Measurements from ENCODE around the gene ZAP70.

DNA sequence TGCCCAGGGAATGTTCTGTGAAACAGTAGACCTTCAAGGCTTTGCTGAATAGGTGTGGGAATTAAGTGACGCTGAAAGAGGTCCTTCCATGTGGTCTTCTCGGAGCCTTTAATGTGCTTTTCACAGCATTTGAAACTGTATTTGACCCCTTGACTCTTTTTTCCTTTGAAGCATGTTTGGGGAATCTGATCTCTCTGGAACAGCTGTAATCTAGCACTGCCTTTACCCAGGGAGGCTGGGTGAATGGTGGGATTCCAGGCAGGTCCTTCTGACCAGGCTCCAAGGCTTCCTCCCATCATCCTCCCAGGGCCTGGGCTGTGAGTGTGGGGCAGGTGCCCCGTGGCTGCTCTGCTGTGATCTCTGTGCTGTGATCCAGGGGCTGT lies 4.2 kb downstream of the ZAP70 start:
- TF ChIP-seq, protein P1, sequence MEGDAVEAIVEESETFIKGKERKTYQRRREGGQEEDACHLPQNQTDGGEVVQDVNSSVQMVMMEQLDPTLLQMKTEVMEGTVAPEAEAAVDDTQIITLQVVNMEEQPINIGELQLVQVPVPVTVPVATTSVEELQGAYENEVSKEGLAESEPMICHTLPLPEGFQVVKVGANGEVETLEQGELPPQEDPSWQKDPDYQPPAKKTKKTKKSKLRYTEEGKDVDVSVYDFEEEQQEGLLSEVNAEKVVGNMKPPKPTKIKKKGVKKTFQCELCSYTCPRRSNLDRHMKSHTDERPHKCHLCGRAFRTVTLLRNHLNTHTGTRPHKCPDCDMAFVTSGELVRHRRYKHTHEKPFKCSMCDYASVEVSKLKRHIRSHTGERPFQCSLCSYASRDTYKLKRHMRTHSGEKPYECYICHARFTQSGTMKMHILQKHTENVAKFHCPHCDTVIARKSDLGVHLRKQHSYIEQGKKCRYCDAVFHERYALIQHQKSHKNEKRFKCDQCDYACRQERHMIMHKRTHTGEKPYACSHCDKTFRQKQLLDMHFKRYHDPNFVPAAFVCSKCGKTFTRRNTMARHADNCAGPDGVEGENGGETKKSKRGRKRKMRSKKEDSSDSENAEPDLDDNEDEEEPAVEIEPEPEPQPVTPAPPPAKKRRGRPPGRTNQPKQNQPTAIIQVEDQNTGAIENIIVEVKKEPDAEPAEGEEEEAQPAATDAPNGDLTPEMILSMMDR (IDR thresholded peaks at IDR 0.05) = no peak
- TF ChIP-seq POLR2A (IDR thresholded peaks at IDR 0.05) = no peak
